Thoracic aorta (tissue), 2 donors: ENCODE measurements around the gene PRDM16. TPM values are rescaled to one million over a fixed set of nuclear protein-coding genes. Genes with fewer than 3 reads are reported as not detected.

Experiments
- ATAC-seq: fragments of 150-250 bp; one replicate; pipeline ENCODE4 v1.8.0; 2017; ENCODE audit warnings: low read depth; ENCODE audit not compliant: insufficient number of reproducible peaks, low FRiP score
- DNase-seq: peaks from one replicate; pipeline ENCODE4 v3.0.0-alpha.2; 2020; ENCODE audit warnings: low spot score
- H3K27ac ChIP-seq, 2 donors: fragments of 200-600 bp; sonication (generic); 1 replicate in 1 of 2; 2 replicates in 1 of 2; pipeline ENCODE4 v1.5.1; 2016; ENCODE audit warnings: mild to moderate bottlenecking in 2 of 2, moderate library complexity in 2 of 2
- H3K27me3 ChIP-seq: fragments of 200-600 bp; sonication (generic); replicated peaks from 2 replicates; pipeline ENCODE4 v1.6.0; 2016; ENCODE audit warnings: mild to moderate bottlenecking; ENCODE audit not compliant: insufficient read depth
- H3K36me3 ChIP-seq: fragments of 200-600 bp; sonication (generic); one replicate; pipeline ENCODE4 v1.5.1; 2016
- H3K4me1 ChIP-seq, 2 donors: fragments of 200-600 bp; sonication (generic); 1 replicate in 1 of 2; 2 replicates in 1 of 2; pipeline versions ENCODE4 v1.5.1 to v1.6.0; 2016; ENCODE audit warnings: low read depth in 2 of 2, mild to moderate bottlenecking in 1 of 2; ENCODE audit not compliant: control insufficient read depth in 1 of 2
- H3K4me3 ChIP-seq: fragments of 200-600 bp; sonication (generic); 2 replicates; pipeline ENCODE4 v1.5.1; 2016; ENCODE audit warnings: mild to moderate bottlenecking
- H3K9me3 ChIP-seq: fragments of 200-600 bp; sonication (generic); 2 replicates; pipeline ENCODE4 v1.5.1; 2016
- CTCF ChIP-seq: fragments of 200-600 bp; sonication (generic); IDR thresholded peaks from one replicate; pipeline ENCODE4 v1.5.1; 2019; ENCODE audit warnings: antibody characterized with exemption
- total RNA-seq, 2 donors: library from RNA; depleted of rRNA; stranded (reverse); fragments of >200 nt; gene quantifications; one replicate each; pipeline versions ENCODE4 v1.1.0 to v1.2.3, GENCODE V29; 2016

PRDM16 gene
- total RNA-seq, 2 donors from 2014 or later = 68.9 to 85.4 TPM

- ATAC-seq = no peak
- Histone ChIP-seq H3K9me3 (no peaks in the 10 kb centered on the region), H3K36me3 (no peaks in the 10 kb centered on the region), H3K27me3 (no peaks in the 10 kb centered on the region), H3K4me3 (peak overlapping the region; percentile 36), H3K27ac (peak overlapping the region in 1 of 2 donors; percentile 17), H3K4me1 (peaks cover 9% of the 10 kb centered on the region in 2 donors)
- TF ChIP-seq CTCF = no peak
- DNase-seq = no peak
These were observed 33.2 kb upstream of the PRDM16 start for GRCh38 chr1:3035563-3036446.

- H3K9me3 ChIP-seq = no peaks in the 10 kb centered on the region
- ATAC-seq (no peak), DNase-seq (no peak)
- H3K4me1 ChIP-seq = peaks cover 9% of the 10 kb centered on the region in 2 donors
- no peak overlapping the region for H3K27ac ChIP-seq
- TF ChIP-seq CTCF = no peak
- H3K36me3 ChIP-seq = no peaks in the 10 kb centered on the region
- no peaks in the 10 kb centered on the region for H3K27me3 ChIP-seq
- H3K4me3 ChIP-seq = no peak overlapping the region
These were observed 32.3 kb upstream of the PRDM16 start for GRCh38 chr1:3036447-3037280.

GRCh38 chr1:3037281-3038040, 31.5 kb upstream of the PRDM16 start:
- DNase-seq (no peak), ATAC-seq (no peak)
- H3K27me3 ChIP-seq = no peaks in the 10 kb centered on the region
- no peaks in the 10 kb centered on the region for H3K9me3 ChIP-seq
- H3K27ac ChIP-seq = no peak overlapping the region
- TF ChIP-seq CTCF = no peak
- no peak overlapping the region for H3K4me3 ChIP-seq
- H3K36me3 ChIP-seq = no peaks in the 10 kb centered on the region
- peaks cover 9% of the 10 kb centered on the region in 2 donors for H3K4me1 ChIP-seq

- DNase-seq (no peak), ATAC-seq (no peak)
- Histone ChIP-seq H3K4me3 (no peak overlapping the region), H3K9me3 (no peaks in the 10 kb centered on the region), H3K27me3 (no peaks in the 10 kb centered on the region), H3K36me3 (no peaks in the 10 kb centered on the region), H3K4me1 (peaks cover 9% of the 10 kb centered on the region in 2 donors), H3K27ac (no peak overlapping the region)
- no peak for TF ChIP-seq CTCF
These were observed 30.9 kb upstream of the PRDM16 start for GRCh38 chr1:3038113-3038551.
